Prostate gland (tissue), 2 donors: Measurements from ENCODE around the gene MS4A1.

ENCODE experiments used
- POLR2A ChIP-seq: fragments of 450-650 bp; IDR thresholded peaks from one replicate; pipeline ENCODE4 v1.6.1; 2016; ENCODE audit warnings: antibody characterized with exemption, mild to moderate bottlenecking
- TF ChIP-seq, protein P1 (sequence below), 4 experiments: fragments of 200-600 bp in 2 of 4; fragments of 450-650 bp in 2 of 4; sonication (generic) in 2 of 4; IDR thresholded peaks; 1 replicate in 3 of 4; 2 replicates in 1 of 4; pipeline ENCODE4 v1.5.1; 2016 to 2019; ENCODE audit warnings: antibody characterized with exemption in 4 of 4, mild to moderate bottlenecking in 2 of 4, moderate library complexity in 2 of 4

DNA sequence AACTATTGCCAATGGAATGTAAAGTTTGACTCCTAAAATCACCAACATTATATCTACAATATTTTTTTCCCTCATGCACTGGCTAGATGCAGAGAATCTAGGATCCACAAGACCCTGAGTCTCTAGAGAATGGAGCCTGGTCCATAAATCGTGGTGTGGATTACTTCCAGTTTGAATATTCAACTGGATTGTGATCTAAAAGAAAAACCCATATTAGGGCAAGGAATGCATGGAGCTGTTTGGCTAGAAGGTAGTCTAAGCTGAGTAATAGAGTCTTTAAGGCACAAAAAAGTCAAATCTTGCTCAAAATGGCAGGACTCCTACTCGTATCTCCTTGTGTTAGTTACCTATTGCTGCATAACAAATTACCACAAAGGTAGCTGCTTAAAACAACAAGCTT, 35.6 kb upstream of the MS4A1 start:
- TF ChIP-seq, protein P1, sequence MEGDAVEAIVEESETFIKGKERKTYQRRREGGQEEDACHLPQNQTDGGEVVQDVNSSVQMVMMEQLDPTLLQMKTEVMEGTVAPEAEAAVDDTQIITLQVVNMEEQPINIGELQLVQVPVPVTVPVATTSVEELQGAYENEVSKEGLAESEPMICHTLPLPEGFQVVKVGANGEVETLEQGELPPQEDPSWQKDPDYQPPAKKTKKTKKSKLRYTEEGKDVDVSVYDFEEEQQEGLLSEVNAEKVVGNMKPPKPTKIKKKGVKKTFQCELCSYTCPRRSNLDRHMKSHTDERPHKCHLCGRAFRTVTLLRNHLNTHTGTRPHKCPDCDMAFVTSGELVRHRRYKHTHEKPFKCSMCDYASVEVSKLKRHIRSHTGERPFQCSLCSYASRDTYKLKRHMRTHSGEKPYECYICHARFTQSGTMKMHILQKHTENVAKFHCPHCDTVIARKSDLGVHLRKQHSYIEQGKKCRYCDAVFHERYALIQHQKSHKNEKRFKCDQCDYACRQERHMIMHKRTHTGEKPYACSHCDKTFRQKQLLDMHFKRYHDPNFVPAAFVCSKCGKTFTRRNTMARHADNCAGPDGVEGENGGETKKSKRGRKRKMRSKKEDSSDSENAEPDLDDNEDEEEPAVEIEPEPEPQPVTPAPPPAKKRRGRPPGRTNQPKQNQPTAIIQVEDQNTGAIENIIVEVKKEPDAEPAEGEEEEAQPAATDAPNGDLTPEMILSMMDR (IDR thresholded peaks at IDR 0.05), result no peak
- TF ChIP-seq POLR2A, result no peak
